Measurements from ENCODE around the gene REPS1.
"Not testable (repeated sequence)": the region's sequence is repeated elsewhere in the genome, so short reads cannot be mapped to it uniquely, and the experiment has no call there.

Gene REPS1

DNA sequence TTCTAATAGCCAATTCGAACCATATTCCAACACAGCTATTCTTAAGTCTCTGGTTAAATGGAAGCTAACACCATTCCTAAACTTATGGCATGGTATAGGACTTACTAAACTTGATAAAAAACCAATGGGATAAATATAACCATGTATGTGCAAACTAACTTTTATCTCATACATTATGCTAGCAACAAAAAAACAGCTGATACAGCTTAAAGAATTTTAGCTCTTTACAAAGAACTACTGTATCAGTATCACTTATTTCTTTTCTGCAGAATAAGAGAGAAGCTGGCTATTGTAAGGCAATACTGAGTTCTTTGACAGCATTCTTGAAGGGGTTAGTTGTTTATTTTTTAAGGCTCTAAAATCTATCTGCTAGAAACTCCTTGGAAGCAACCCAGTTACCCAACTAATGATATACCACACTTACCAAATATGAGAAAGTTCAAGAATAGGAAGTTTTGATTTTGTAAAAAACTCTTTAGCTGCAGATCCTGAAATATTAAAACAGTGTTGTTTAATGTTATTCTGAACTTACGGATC is 44.9 kb downstream of the REPS1 start:
- no peak for DNase-seq (ENCODE audit: low read depth in 1 of 2, low spot score in 1 of 2)

DNA sequence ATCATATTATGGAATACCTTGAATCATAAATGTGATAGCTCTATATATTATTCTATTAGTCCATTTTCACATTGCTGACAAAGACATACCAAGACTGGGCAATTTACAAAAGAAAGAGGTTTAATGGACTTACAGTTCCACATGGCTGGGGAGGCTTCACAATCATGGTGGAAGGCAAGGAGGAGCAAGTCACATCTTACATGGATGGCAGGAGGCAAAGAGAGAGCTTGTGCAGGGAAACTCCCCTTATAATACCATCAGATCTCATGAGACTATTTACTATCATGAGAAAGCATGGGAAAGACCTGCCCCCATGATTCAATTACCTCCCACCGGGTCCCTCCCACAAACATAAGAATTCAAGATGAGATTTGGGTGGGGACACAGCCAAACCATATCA is 51.2 kb downstream of the REPS1 start:
- not testable (repeated sequence) for DNase-seq (ENCODE audit: low read depth in 1 of 2, low spot score in 1 of 2)

DNA sequence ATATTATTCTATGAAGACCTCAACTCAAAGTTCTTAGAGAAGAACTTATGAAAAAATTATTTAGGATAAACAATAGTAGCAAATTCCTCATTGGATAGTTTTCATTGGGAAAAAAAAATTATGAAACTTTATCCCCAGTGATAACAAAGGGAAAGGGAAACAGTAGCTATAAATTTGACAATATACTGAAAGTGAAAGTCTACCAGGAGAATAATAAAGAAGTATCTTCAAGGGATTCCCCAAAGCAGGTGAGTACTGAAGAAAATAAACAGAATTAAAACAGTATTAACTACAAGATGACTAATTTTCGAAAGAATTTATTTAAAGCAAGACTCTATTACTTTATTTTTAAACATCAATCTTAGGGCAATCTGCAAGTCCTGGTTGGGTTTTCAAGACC is 56.4 kb downstream of the REPS1 start:
- no peak for DNase-seq (ENCODE audit: low read depth in 1 of 2, low spot score in 1 of 2)

GRCh38 chr6:138926579-138926978 is 61.5 kb downstream of the REPS1 start:
- DNase-seq (ENCODE audit: low read depth in 1 of 2, low spot score in 1 of 2), result no peak

DNA sequence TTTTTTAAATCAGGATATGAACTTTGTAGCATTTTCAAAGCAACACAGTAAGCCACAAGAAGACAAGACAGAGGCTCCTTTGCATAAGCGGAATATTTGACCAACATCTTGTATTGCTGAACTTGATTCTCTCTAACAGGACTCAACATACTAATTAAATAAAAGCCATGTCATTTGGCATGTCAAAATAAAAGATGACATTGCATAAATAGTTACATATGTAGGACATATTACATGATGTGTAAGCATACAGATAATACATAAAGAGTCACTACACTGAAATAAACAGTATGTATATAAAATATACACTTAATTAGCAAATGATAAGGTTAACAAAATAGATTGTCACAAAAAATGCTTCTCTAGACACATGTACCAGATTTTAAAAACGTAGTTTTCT is 62.2 kb downstream of the REPS1 start:
- DNase-seq (ENCODE audit: low read depth in 1 of 2, low spot score in 1 of 2), result no peak

- DNase-seq (ENCODE audit: low read depth in 1 of 2, low spot score in 1 of 2), result no peak
These were observed 64.5 kb downstream of the REPS1 start for GRCh38 chr6:138923561-138923960.

GRCh38 chr6:138920906-138921305 is 67.1 kb downstream of the REPS1 start:
- DNase-seq (ENCODE audit: low read depth in 1 of 2, low spot score in 1 of 2), result no peak

DNA sequence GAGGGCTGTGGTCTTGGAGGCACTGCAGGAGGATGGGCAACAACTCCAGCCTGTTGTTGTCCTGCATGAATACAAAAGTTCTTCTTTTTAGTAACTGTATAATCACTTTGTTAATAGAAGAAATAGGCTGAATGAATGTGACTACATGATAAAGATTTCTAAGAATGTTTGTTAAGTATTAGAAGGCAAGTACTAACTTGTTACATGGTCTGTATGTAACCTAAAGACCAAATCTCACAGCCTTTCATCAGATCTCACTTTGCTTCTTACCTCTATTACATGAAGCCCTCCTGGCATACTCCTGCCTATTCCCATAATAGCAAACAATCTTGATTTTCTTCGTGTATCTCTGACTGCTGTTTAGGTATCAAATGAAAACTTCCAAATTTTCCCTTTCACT is 73.4 kb downstream of the REPS1 start:
- no peak for DNase-seq (ENCODE audit: low read depth in 1 of 2, low spot score in 1 of 2)

GRCh38 chr6:138912308-138912707 is 75.7 kb downstream of the REPS1 start:
- no peak for DNase-seq (ENCODE audit: low read depth in 1 of 2, low spot score in 1 of 2)

GRCh38 chr6:138909975-138910374 is 78.1 kb downstream of the REPS1 start:
- DNase-seq (ENCODE audit: low read depth in 1 of 2, low spot score in 1 of 2), result no peak

- DNase-seq (ENCODE audit: low read depth in 1 of 2, low spot score in 1 of 2), result no peak
These were observed 78.5 kb downstream of the REPS1 start for GRCh38 chr6:138909511-138909910.

- no peak for DNase-seq (ENCODE audit: low read depth in 1 of 2, low spot score in 1 of 2)
These were observed 80.9 kb downstream of the REPS1 start for GRCh38 chr6:138907167-138907566.

DNA sequence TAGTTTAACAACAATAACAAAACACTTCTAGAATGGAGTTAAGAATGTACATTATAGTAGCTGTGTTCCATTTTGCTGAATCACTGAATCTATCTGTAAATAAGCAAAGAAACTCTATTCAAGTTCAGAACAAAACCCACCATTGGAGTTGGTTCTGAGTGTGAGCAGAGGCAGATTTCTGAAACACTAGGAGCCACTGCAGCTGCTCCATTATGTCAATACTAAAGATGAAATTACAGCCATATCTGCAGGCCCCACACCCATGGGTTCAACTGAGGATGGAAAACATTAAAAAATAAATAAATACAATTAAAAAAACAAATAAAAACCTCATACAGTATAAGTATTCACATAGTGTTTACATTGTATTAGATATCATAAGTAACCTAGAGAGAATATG is 91.0 kb downstream of the REPS1 start:
- DNase-seq (ENCODE audit: low read depth in 1 of 2, low spot score in 1 of 2), result no peak

- DNase-seq (ENCODE audit: low read depth in 1 of 2, low spot score in 1 of 2), result no peak
These were observed 91.8 kb downstream of the REPS1 start for GRCh38 chr6:138896104-138896756.

GRCh38 chr6:138891255-138891986 is 96.6 kb downstream of the REPS1 start:
- no peak for DNase-seq (ENCODE audit: low read depth in 1 of 2, low spot score in 1 of 2)

GRCh38 chr6:138885156-138885819 is 102.8 kb downstream of the REPS1 start:
- no peak for DNase-seq (ENCODE audit: low read depth in 1 of 2, low spot score in 1 of 2)

DNA sequence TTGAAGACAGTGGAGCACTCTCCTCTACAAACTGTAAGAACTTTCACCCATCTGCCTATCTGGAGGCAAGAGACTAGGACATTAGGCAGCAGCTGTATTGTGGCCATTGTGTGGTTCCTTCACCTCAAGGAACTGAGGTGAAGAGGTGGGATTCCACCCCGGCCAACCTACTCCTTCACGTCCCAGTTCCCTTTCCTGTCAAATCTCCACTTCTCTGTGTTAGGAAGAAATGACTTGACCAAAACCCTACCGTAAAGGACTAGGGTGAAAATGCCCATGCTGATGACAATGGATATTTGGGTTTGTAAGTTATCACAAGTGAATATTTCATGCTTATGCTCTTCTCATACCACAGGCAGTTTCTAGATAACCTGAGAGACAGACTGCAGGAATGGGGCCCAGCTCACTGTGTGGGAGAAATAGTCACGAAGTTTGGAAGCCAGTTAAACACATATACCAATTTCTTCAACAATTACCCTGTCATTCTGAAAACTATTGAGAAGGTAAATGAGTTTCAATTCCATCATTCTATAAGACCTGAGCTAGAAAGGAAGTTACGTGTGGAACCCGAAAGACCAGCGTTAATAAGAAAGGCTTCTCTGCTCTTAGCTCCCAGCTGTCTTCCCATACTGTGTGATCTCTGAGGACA is 105.6 kb downstream of the REPS1 start:
- DNase-seq (ENCODE audit: low read depth in 1 of 2, low spot score in 1 of 2), result no peak

DNA sequence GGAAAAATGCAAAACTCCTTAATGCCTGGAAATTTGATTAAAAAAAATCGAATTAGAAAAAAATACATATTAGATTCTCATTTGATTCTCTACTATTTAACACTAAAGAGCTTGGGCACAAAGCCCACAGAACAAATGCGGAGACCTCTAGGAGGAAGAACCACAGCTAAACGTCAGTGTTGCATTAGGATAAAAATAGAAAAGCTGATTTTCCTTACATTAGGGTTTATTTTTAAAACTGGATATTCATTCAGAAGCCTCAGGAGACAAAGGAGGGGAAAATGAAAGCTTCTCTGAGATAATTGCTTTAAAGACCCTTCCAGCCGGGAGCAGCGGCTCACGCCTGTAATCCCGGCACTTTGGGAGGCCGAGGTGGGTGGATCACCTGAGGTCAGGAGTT is 114.9 kb downstream of the REPS1 start:
- DNase-seq (ENCODE audit: low read depth in 1 of 2, low spot score in 1 of 2), result no peak

- DNase-seq (ENCODE audit: low read depth in 1 of 2, low spot score in 1 of 2), result no peak
These were observed 118.7 kb downstream of the REPS1 start for GRCh38 chr6:138869398-138869797.

DNA sequence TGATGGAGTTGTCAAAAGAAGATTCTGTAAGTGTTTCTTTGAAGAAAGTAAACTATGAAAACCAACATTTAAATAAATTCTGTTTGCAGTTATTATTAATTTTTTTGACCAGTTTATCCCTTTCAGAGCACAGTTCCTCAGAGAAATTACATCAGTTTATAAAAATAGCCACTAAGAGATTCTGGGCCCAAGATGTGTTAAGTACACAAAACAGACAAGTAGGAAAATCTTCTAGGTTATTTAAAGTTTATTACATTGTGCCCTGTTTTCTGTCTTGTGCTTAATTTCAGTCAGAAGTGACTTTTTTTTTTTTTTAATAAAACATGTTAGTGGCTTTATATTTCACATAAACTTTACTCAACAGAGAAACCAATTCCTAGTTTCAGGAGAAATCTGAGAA is 119.9 kb downstream of the REPS1 start:
- no peak for DNase-seq (ENCODE audit: low read depth in 1 of 2, low spot score in 1 of 2)

GRCh38 chr6:138865480-138866109 is 122.5 kb downstream of the REPS1 start:
- no peak for DNase-seq (ENCODE audit: low read depth in 1 of 2, low spot score in 1 of 2)
